ENCODE measurements around the gene RIC8A. TPM values are rescaled to one million over a fixed set of nuclear protein-coding genes. Genes with fewer than 3 reads are reported as not detected.

The RIC8A gene
- polyA plus RNA-seq, 2 of the 4 experiments (the other 2 are of a cell fraction): 82.0 to 101 TPM

- Histone ChIP-seq H3K27ac (peak within 1 kb of the TSS; percentile 95 to 96), H3K4me1 (peaks cover 17% of the 10 kb centered on the region; the same call in 2 of the 3 replicates), H3K4me2 (peak within 1 kb of the TSS; percentile 99), H3K9me3 (no peaks in the 10 kb centered on the region), H3K4me3 (peak within 1 kb of the TSS; percentile 91)
- WGBS (ENCODE audit: missing lambda C conversion rate): 6% methylated on average over 22 of the region's 62 CpGs
- peak; percentile 77 to 93 for DNase-seq (ENCODE audit: low read depth in 1 of 2, low spot score in 1 of 2)
- peak; percentile 93 to 97 for ATAC-seq
- CTCF ChIA-PET: interaction anchor here (0.6 to 2.0 kb wide), 6 partner anchors 14 to 211 kb away, joined by 3 to 17 read pairs (median 3); no protein-coding TSS in a partner anchor
- POLR2A ChIA-PET: interaction anchor here (0.6 to 2.3 kb wide), 5 partner anchors 13 to 275 kb away, joined by 3 to 8 read pairs (median 4); partner anchors contain the start of genes BET1L and RIC8A
- FAIRE-seq: no peak
- TF ChIP-seq BCL3 (IDR thresholded peaks at IDR 0.05): peak; percentile 25; the same call in 1 of the 3 replicates
- TF ChIP-seq REST (IDR thresholded peaks at IDR 0.05): no peak; the same call in 1 of the 2 replicates
- no peak for TF ChIP-seq HOXB5 (CRISPR knock-in tag; IDR thresholded peaks at IDR 0.05)
- TF ChIP-seq MAZ (IDR thresholded peaks at IDR 0.05; ENCODE audit: borderline replicate concordance, low read depth, low read length): no peak
- peak; percentile 9 to 40; a peak in 3 of 5 replicates for TF ChIP-seq JUN (IDR thresholded peaks at IDR 0.05)
- TF ChIP-seq HEYL (CRISPR knock-in tag; IDR thresholded peaks at IDR 0.05): no peak
- no peak for TF ChIP-seq HOXB13 (CRISPR knock-in tag; IDR thresholded peaks at IDR 0.05; ENCODE audit: low read depth)
- TF ChIP-seq SREBF2 (IDR thresholded peaks at IDR 0.05): no peak
- TF ChIP-seq CHD2 (IDR thresholded peaks at IDR 0.05; ENCODE audit: low read length, partially characterized antibody): no peak
- no peak for TF ChIP-seq GATA3 (IDR thresholded peaks at IDR 0.05; ENCODE audit: borderline replicate concordance)
- TF ChIP-seq RARB (CRISPR knock-in tag; IDR thresholded peaks at IDR 0.05): no peak
- TF ChIP-seq CBX8 (IDR thresholded peaks at IDR 0.05): no peak
- peak; percentile 52 for TF ChIP-seq POLR2A (IDR thresholded peaks at IDR 0.05; ENCODE audit: low read length)
- TF ChIP-seq NFE2L2 (conservative IDR thresholded peaks at IDR 0.05; ENCODE audit: low read length): no peak
- TF ChIP-seq HOXA7 (CRISPR knock-in tag; IDR thresholded peaks at IDR 0.05): 0 out of 2 replicates have a peak, but pooled peaks have one; percentile 17
- TF ChIP-seq ESRRA (IDR thresholded peaks at IDR 0.05; ENCODE audit: borderline replicate concordance, low read length): no peak
- no peak for TF ChIP-seq ZSCAN20 (CRISPR knock-in tag; IDR thresholded peaks at IDR 0.05)
- TF ChIP-seq PHF8 (IDR thresholded peaks at IDR 0.05; ENCODE audit: borderline replicate concordance, low read depth): peak; percentile 55
- TF ChIP-seq FOXS1 (CRISPR knock-in tag; IDR thresholded peaks at IDR 0.05): no peak
- 0 out of 2 replicates have a peak, but pooled peaks have one; percentile 28 for TF ChIP-seq FOSB (CRISPR knock-in tag; IDR thresholded peaks at IDR 0.05)
- TF ChIP-seq HDAC2 (IDR thresholded peaks at IDR 0.05): no peak
- TF ChIP-seq PBX3 (IDR thresholded peaks at IDR 0.05): no peak
- TF ChIP-seq USF2 (IDR thresholded peaks at IDR 0.05): no peak
- TF ChIP-seq HMGXB4 (CRISPR knock-in tag; IDR thresholded peaks at IDR 0.05; ENCODE audit: borderline replicate concordance): no peak
- no peak for TF ChIP-seq MYC (IDR thresholded peaks at IDR 0.05; ENCODE audit: borderline replicate concordance, low read length)
- TF ChIP-seq MAX (IDR thresholded peaks at IDR 0.05): no peak; the same call in 1 of the 2 replicates
- no peak for TF ChIP-seq CHD4 (IDR thresholded peaks at IDR 0.05; ENCODE audit: borderline replicate concordance)
- TF ChIP-seq E2F6 (IDR thresholded peaks at IDR 0.05; ENCODE audit: borderline replicate concordance, low read depth): 0 out of 2 replicates have a peak, but pooled peaks have one; percentile 61
- TF ChIP-seq NPAS2 (CRISPR knock-in tag; IDR thresholded peaks at IDR 0.05; ENCODE audit: borderline replicate concordance): no peak
- TF ChIP-seq ZFP36 (IDR thresholded peaks at IDR 0.05; ENCODE audit: borderline replicate concordance, partially characterized antibody): no peak
These were observed 29.6 kb downstream of the RIC8A start, which contains the start of gene PSMD13 for GRCh38 chr11:236774-237767. TSS of gene PSMD13 (plus strand) at chr11:236976. CDS start at chr11:237050, 74 bp downstream.

All from A549 (cell line).